ELR (cell line): ENCODE data around the gene CELA1.

Experiments used
- DNase-seq: peaks from one replicate; pipeline ENCODE4 v3.0.0-alpha.2; 2015; ENCODE audit warnings: low read depth

Gene CELA1

GRCh38 chr12:51346581-51346980, at the start of gene CELA1:
CELA1 (minus strand) TSS chr12:51346679; CDS start chr12:51346638, 41 bp downstream.
- no peak for DNase-seq

GRCh38 chr12:51395283-51396230, 49.1 kb upstream of the CELA1 start:
- DNase-seq, result no peak

- peak; percentile 100 for DNase-seq
Observed at GRCh38 chr12:51393676-51394545, 47.4 kb upstream of the CELA1 start.

GRCh38 chr12:51392556-51393237, 46.2 kb upstream of the CELA1 start:
- peak; percentile 76 for DNase-seq

GRCh38 chr12:51391283-51392123, 45.0 kb upstream of the CELA1 start, which contains the start of gene GALNT6:
GALNT6 (minus strand) TSS chr12:51391406; CDS start chr12:51379781, 11,625 bp downstream.
- peak; percentile 59 for DNase-seq

GRCh38 chr12:51390891-51391282, 44.4 kb upstream of the CELA1 start:
- DNase-seq, result peak; percentile 48

GRCh38 chr12:51390457-51390856, 44.0 kb upstream of the CELA1 start:
- DNase-seq, result peak; percentile 36

GRCh38 chr12:51389302-51389999, 43.0 kb upstream of the CELA1 start:
- peak; percentile 77 for DNase-seq

- DNase-seq, result no peak
Observed at GRCh38 chr12:51388846-51389245, 42.4 kb upstream of the CELA1 start.

- peak; percentile 68 for DNase-seq
Observed at GRCh38 chr12:51388069-51388799, 41.8 kb upstream of the CELA1 start.

GRCh38 chr12:51386351-51386750, 39.9 kb upstream of the CELA1 start:
- DNase-seq, result no peak

GRCh38 chr12:51383269-51383905, 36.9 kb upstream of the CELA1 start:
- DNase-seq, result no peak

- DNase-seq, result no peak
Observed at GRCh38 chr12:51382173-51382572, 35.7 kb upstream of the CELA1 start.

GRCh38 chr12:51381226-51382079, 35.0 kb upstream of the CELA1 start:
- no peak for DNase-seq

- DNase-seq, result no peak
Observed at GRCh38 chr12:51379571-51379970, 33.1 kb upstream of the CELA1 start.

- no peak for DNase-seq
Observed at GRCh38 chr12:51378749-51379148, 32.3 kb upstream of the CELA1 start.

GRCh38 chr12:51377099-51377984, 30.9 kb upstream of the CELA1 start:
- DNase-seq, result no peak
